HCT116 (cell line): ENCODE data around the gene GTPBP1. TPM values are rescaled to one million over a fixed set of nuclear protein-coding genes. Genes with fewer than 3 reads are reported as not detected.

Experiments used
- ATAC-seq: fragments of 200-7000 bp; cut with Tn5 transposase; 2 replicates; pipeline ENCODE4 v1.9.1; 2020; ENCODE audit warnings: mild to moderate bottlenecking, moderate library complexity
- BruUV-seq: library from RNA; stranded (reverse); fragments of 400-500 nt; replicated peaks from 2 replicates; lab custom pipeline; 2021; lab: Mats Ljungman, UMichigan
- CTCF ChIA-PET: fragments of 300-600 bp; sonication (Branson Sonifier 250); formaldehyde crosslinking; loops from one replicate; lab custom pipeline; 2021; ENCODE audit warnings: antibody characterized with exemption; lab: Charles Lee
- POLR2A ChIA-PET: fragments of 300-600, 350-600 bp; sonication (Branson Sonifier 250); formaldehyde crosslinking; loops from one replicate; lab custom pipeline; 2021; ENCODE audit warnings: antibody characterized with exemption; lab: Charles Lee
- RAD21 ChIA-PET, 2 experiments: fragments of 300-600 bp; sonication (Branson Sonifier 250); formaldehyde crosslinking; loops; one replicate each; lab custom pipeline; 2023; ENCODE audit warnings: low total read pairs in 2 of 2; ENCODE audit not compliant: uncharacterized antibody in 2 of 2, unreplicated experiment in 2 of 2, low non-redundant PET in 1 of 2; lab: Charles Lee
- DNase-seq: peaks from one replicate; pipeline ENCODE4 v3.0.0-alpha.2; 2010; ENCODE audit warnings: low read depth, low spot score
- H2AFZ ChIP-seq: fragments of 200-600 bp; shearing (Covaris generic), sonication (generic); 2 replicates; pipeline ENCODE4 v1.6.1; 2017; ENCODE audit warnings: low read depth, mixed run types, mixed read lengths, antibody characterized with exemption, low read length; ENCODE audit not compliant: poor library complexity, severe bottlenecking
- H3K27ac ChIP-seq: 2 replicates; pipeline ENCODE4 v1.5.1; 2012; ENCODE audit warnings: low read depth, low read length
- H3K27me3 ChIP-seq: fragments of 200-600 bp; sonication (generic); 2 replicates; pipeline ENCODE4 v1.6.1; 2016; ENCODE audit warnings: mixed run types, low read length, mixed read lengths; ENCODE audit not compliant: insufficient read depth
- H3K36me3 ChIP-seq, 2 experiments: fragments of 200-500 bp in 1 of 2; fragments of 200-600 bp in 1 of 2; sonication (Bioruptor generic) in 1 of 2; sonication (generic) in 1 of 2; 2 replicates each; pipeline versions ENCODE4 v1.5.1 to v1.6.1; 2014 to 2016; ENCODE audit warnings: low read length in 2 of 2, inconsistent platforms in 1 of 2, mixed read lengths in 1 of 2, mixed run types in 1 of 2; ENCODE audit not compliant: insufficient read depth in 2 of 2, control insufficient read depth in 1 of 2
- H3K4me1 ChIP-seq, 2 experiments: fragments of 200-600 bp in 1 of 2; sonication (generic) in 1 of 2; 2 replicates each; pipeline versions ENCODE4 v1.5.1 to v1.6.1; 2012 to 2017; ENCODE audit warnings: low read length in 2 of 2, inconsistent platforms in 1 of 2, mild to moderate bottlenecking in 1 of 2, mixed read lengths in 1 of 2, mixed run types in 1 of 2, moderate library complexity in 1 of 2; ENCODE audit not compliant: insufficient read depth in 2 of 2, control insufficient read depth in 1 of 2
- H3K4me2 ChIP-seq: fragments of 200-600 bp; sonication (generic); 2 replicates; pipeline ENCODE4 v1.6.1; 2017; ENCODE audit warnings: mixed run types, low read length, mixed read lengths
- H3K4me3 ChIP-seq, 2 experiments: fragments of 200-600 bp in 1 of 2; sonication (generic) in 1 of 2; replicated peaks in 1 of 2; 2 replicates each; pipeline ENCODE4 v1.5.1; 2011 to 2016; ENCODE audit warnings: low read length in 2 of 2, control low read depth in 1 of 2, low read depth in 1 of 2, mild to moderate bottlenecking in 1 of 2, mixed read lengths in 1 of 2, mixed run types in 1 of 2
- H3K79me2 ChIP-seq: fragments of 200-600 bp; sonication (generic); 2 replicates; pipeline ENCODE4 v1.6.1; 2017; ENCODE audit warnings: mild to moderate bottlenecking, mixed run types, low read length, moderate library complexity, mixed read lengths; ENCODE audit not compliant: insufficient read depth
- H3K9ac ChIP-seq: fragments of 200-600 bp; sonication (generic); 2 replicates; pipeline ENCODE4 v1.6.1; 2016; ENCODE audit warnings: low read length, mixed read lengths
- H3K9me2 ChIP-seq: fragments of 200-600 bp; sonication (generic), shearing (Covaris generic); 2 replicates; pipeline ENCODE4 v1.6.1; 2017; ENCODE audit warnings: mixed run types, mild to moderate bottlenecking, moderate library complexity; ENCODE audit not compliant: insufficient read depth
- H3K9me3 ChIP-seq, 2 experiments: fragments of 200-500 bp in 1 of 2; fragments of 200-600 bp in 1 of 2; sonication (Bioruptor generic) in 1 of 2; sonication (generic) in 1 of 2; 2 replicates each; pipeline ENCODE4 v1.6.1; 2014 to 2017; ENCODE audit warnings: low read length in 2 of 2, mixed read lengths in 2 of 2, inconsistent platforms in 1 of 2, low read depth in 1 of 2, mild to moderate bottlenecking in 1 of 2, mixed run types in 1 of 2, moderate library complexity in 1 of 2; ENCODE audit not compliant: control insufficient read depth in 1 of 2, insufficient read depth in 1 of 2
- H4K20me1 ChIP-seq: fragments of 200-600 bp; sonication (generic), shearing (Covaris generic); 2 replicates; pipeline ENCODE4 v1.6.1; 2017; ENCODE audit warnings: mixed run types, mild to moderate bottlenecking, moderate library complexity; ENCODE audit not compliant: insufficient read depth
- CBX3 ChIP-seq: IDR thresholded peaks from 2 replicates; pipeline ENCODE4 v1.6.1; 2012; ENCODE audit warnings: low read depth
- CEBPB ChIP-seq: IDR thresholded peaks from 2 replicates; pipeline ENCODE4 v1.6.1; 2012; ENCODE audit warnings: low read depth
- ELF1 ChIP-seq: IDR thresholded peaks from 2 replicates; pipeline ENCODE4 v1.6.1; 2012; ENCODE audit warnings: low read depth, borderline replicate concordance
- EZH2phosphoT487 ChIP-seq: fragments of 200-600 bp; IDR thresholded peaks from 2 replicates; pipeline ENCODE4 v1.6.1; 2018; ENCODE audit warnings: antibody characterized with exemption, borderline replicate concordance
- FOSL1 ChIP-seq: IDR thresholded peaks from 2 replicates; pipeline ENCODE4 v1.6.1; 2012; ENCODE audit warnings: low read depth
- POLR2AphosphoS5 ChIP-seq: IDR thresholded peaks from 2 replicates; pipeline ENCODE4 v1.6.1; 2011; ENCODE audit warnings: mild to moderate bottlenecking, low read depth, low read length, moderate library complexity
- REST ChIP-seq: IDR thresholded peaks from 2 replicates; pipeline ENCODE4 v1.6.1; 2012; ENCODE audit warnings: low read depth
- SIN3A ChIP-seq: IDR thresholded peaks from 2 replicates; pipeline ENCODE4 v1.6.1; 2012; ENCODE audit warnings: low read depth
- SP1 ChIP-seq: IDR thresholded peaks from 2 replicates; pipeline ENCODE4 v1.6.1; 2012; ENCODE audit warnings: low read depth
- SRF ChIP-seq: IDR thresholded peaks from 2 replicates; pipeline ENCODE4 v1.6.1; 2012; ENCODE audit warnings: low read depth
- TCF7L2 ChIP-seq: IDR thresholded peaks from 2 replicates; pipeline ENCODE4 v1.7.0; 2011; ENCODE audit warnings: borderline replicate concordance, inconsistent platforms; ENCODE audit not compliant: insufficient read depth, insufficient read length; ENCODE audit errors: extremely low read depth
- YY1 ChIP-seq: IDR thresholded peaks from 2 replicates; pipeline ENCODE4 v1.6.1; 2011; ENCODE audit warnings: low read length, low read depth, moderate library complexity, mild to moderate bottlenecking; ENCODE audit not compliant: insufficient replicate concordance; ENCODE audit errors: extremely low read depth
- ZBTB33 ChIP-seq: IDR thresholded peaks from 2 replicates; pipeline ENCODE4 v1.6.1; 2011; ENCODE audit warnings: mild to moderate bottlenecking, low read length, moderate library complexity; ENCODE audit not compliant: insufficient replicate concordance; ENCODE audit errors: extremely low read depth
- ZFX ChIP-seq: fragments of 450-650 bp; IDR thresholded peaks from 2 replicates; pipeline ENCODE4 v1.6.1; 2017
- intact Hi-C: fragments of 100-400 bp; cut with micrococcal nuclease; formaldehyde crosslinking; loops from 2 replicates; pipeline ENCODE4 v1.10.0; 2022
- total RNA-seq: library from RNA; stranded (reverse); gene quantifications from one replicate; pipeline ENCODE4 v1.2.1, GENCODE V29; 2021; ENCODE audit not compliant: unreplicated experiment
- TF ChIP-seq, protein P1 (sequence below), 3 experiments: fragments of 200-600 bp in 1 of 3; sonication (generic) in 1 of 3; IDR thresholded peaks in 2 of 3; conservative IDR thresholded peaks in 1 of 3; 2 replicates each; pipeline ENCODE4 v1.5.1; 2012 to 2017; ENCODE audit warnings: low read depth in 2 of 3, low read length in 2 of 3, antibody characterized with exemption in 1 of 3, borderline replicate concordance in 1 of 3, control low read depth in 1 of 3, mild to moderate bottlenecking in 1 of 3, mixed read lengths in 1 of 3, mixed run types in 1 of 3, moderate library complexity in 1 of 3; ENCODE audit not compliant: insufficient read depth in 1 of 3
- TF ChIP-seq, protein P2 (sequence below): IDR thresholded peaks from 2 replicates; pipeline ENCODE4 v1.6.1; 2012

GTPBP1 gene
- total RNA-seq, 1 experiment from 2014 or later: 48.2 TPM

GRCh38 chr22:38657045-38657909, 48.5 kb upstream of the GTPBP1 start:
- Histone ChIP-seq H3K79me2 (peaks cover 12% of the 10 kb centered on the region), H3K9me2 (no peaks in the 10 kb centered on the region), H3K9me3 (no peaks in the 10 kb centered on the region), H3K9ac (peak overlapping the region; percentile 84), H3K36me3 (no peaks in the 10 kb centered on the region), H3K4me2 (peak overlapping the region; percentile 96), H2AFZ (no peak overlapping the region), H3K27me3 (no peaks in the 10 kb centered on the region), H3K4me1 (peaks cover 4 to 18% of the 10 kb centered on the region in 2 experiments; a peak in 3 of 4 replicates), H3K27ac (peak overlapping the region; percentile 84), H3K4me3 (peak overlapping the region; percentile 82 to 84), H4K20me1 (no peaks in the 10 kb centered on the region)
- CTCF ChIA-PET: no interaction called here
- ATAC-seq (peak; percentile 23; the same call in 1 of the 2 replicates), DNase-seq (no peak)
- BruUV-seq: no TSS peak
- POLR2A ChIA-PET: no interaction called here
- intact Hi-C loops: loop anchor here (2.0 kb wide), 1 partner anchor 24 kb away; the partner anchor contains the start of gene TOMM22
- TF ChIP-seq, protein P1, sequence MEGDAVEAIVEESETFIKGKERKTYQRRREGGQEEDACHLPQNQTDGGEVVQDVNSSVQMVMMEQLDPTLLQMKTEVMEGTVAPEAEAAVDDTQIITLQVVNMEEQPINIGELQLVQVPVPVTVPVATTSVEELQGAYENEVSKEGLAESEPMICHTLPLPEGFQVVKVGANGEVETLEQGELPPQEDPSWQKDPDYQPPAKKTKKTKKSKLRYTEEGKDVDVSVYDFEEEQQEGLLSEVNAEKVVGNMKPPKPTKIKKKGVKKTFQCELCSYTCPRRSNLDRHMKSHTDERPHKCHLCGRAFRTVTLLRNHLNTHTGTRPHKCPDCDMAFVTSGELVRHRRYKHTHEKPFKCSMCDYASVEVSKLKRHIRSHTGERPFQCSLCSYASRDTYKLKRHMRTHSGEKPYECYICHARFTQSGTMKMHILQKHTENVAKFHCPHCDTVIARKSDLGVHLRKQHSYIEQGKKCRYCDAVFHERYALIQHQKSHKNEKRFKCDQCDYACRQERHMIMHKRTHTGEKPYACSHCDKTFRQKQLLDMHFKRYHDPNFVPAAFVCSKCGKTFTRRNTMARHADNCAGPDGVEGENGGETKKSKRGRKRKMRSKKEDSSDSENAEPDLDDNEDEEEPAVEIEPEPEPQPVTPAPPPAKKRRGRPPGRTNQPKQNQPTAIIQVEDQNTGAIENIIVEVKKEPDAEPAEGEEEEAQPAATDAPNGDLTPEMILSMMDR (IDR thresholded peaks at IDR 0.05 in 2 of 3, conservative IDR thresholded peaks at IDR 0.05 in 1 of 3; ENCODE audit: borderline replicate concordance in 1 of 3, insufficient read depth in 1 of 3, low read depth in 2 of 3, low read length in 2 of 3): no peak
- no peak for TF ChIP-seq SIN3A
- TF ChIP-seq TCF7L2: no peak
- TF ChIP-seq REST: no peak
- no peak for TF ChIP-seq CBX3
- no peak for TF ChIP-seq SRF
- no peak for TF ChIP-seq SP1
- TF ChIP-seq ELF1: no peak
- no peak for TF ChIP-seq ZFX
- TF ChIP-seq POLR2AphosphoS5: no peak
- TF ChIP-seq ZBTB33: no peak
- no peak for TF ChIP-seq YY1
- no peak for TF ChIP-seq FOSL1
- TF ChIP-seq EZH2phosphoT487: no peak
- TF ChIP-seq, protein P2, sequence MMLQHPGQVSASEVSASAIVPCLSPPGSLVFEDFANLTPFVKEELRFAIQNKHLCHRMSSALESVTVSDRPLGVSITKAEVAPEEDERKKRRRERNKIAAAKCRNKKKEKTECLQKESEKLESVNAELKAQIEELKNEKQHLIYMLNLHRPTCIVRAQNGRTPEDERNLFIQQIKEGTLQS: no peak
- TF ChIP-seq CEBPB: no peak
- RAD21 ChIA-PET: no interaction called here
